ENCODE results near the gene C12orf43. TPM values are rescaled to one million over a fixed set of nuclear protein-coding genes. Genes with fewer than 3 reads are reported as not detected.

C12orf43 gene
- total RNA-seq, 1 experiment from 2014 or later = 21.8 TPM

- no peak for DNase-seq (ENCODE audit: low read depth)
Measured at GRCh38 chr12:121030576-121031212, 14.4 kb upstream of the C12orf43 start.

GRCh38 chr12:121026274-121027045, 10.2 kb upstream of the C12orf43 start:
- DNase-seq (ENCODE audit: low read depth) = no peak

GRCh38 chr12:121025442-121026226, 9.3 kb upstream of the C12orf43 start:
- DNase-seq (ENCODE audit: low read depth) = no peak

GRCh38 chr12:121023799-121024198, 7.5 kb upstream of the C12orf43 start:
- no peak for DNase-seq (ENCODE audit: low read depth)

GRCh38 chr12:121022713-121023112, 6.4 kb upstream of the C12orf43 start:
- no peak for DNase-seq (ENCODE audit: low read depth)

GRCh38 chr12:121021754-121022153, 5.5 kb upstream of the C12orf43 start:
- DNase-seq (ENCODE audit: low read depth) = no peak

- DNase-seq (ENCODE audit: low read depth) = no peak
Measured at GRCh38 chr12:121018860-121019617, 2.8 kb upstream of the C12orf43 start.

GRCh38 chr12:121017966-121018491, 1.7 kb upstream of the C12orf43 start:
- DNase-seq (ENCODE audit: low read depth) = no peak

GRCh38 chr12:121013715-121014114, 2.6 kb downstream of the C12orf43 start:
- no peak for DNase-seq (ENCODE audit: low read depth)

- DNase-seq (ENCODE audit: low read depth) = no peak
Measured at GRCh38 chr12:121011820-121012219, 4.5 kb downstream of the C12orf43 start.

GRCh38 chr12:121010860-121011259, 5.4 kb downstream of the C12orf43 start:
- DNase-seq (ENCODE audit: low read depth) = no peak

GRCh38 chr12:121009741-121010140, 6.5 kb downstream of the C12orf43 start:
- peak; percentile 32 for DNase-seq (ENCODE audit: low read depth)

GRCh38 chr12:121008347-121009098, 7.8 kb downstream of the C12orf43 start:
- DNase-seq (ENCODE audit: low read depth) = no peak

- peak; percentile 71 for DNase-seq (ENCODE audit: low read depth)
Measured at GRCh38 chr12:121005346-121005815, 10.9 kb downstream of the C12orf43 start.

- DNase-seq (ENCODE audit: low read depth) = no peak
Measured at GRCh38 chr12:121004253-121004815, 12.0 kb downstream of the C12orf43 start.

GRCh38 chr12:121003650-121004049, 12.6 kb downstream of the C12orf43 start:
- no peak for DNase-seq (ENCODE audit: low read depth)

GRCh38 chr12:121001841-121002483, 14.3 kb downstream of the C12orf43 start:
- DNase-seq (ENCODE audit: low read depth) = no peak

GRCh38 chr12:121001060-121001459, 15.2 kb downstream of the C12orf43 start:
- no peak for DNase-seq (ENCODE audit: low read depth)

GRCh38 chr12:121000530-121000929, 15.8 kb downstream of the C12orf43 start:
- no peak for DNase-seq (ENCODE audit: low read depth)

Data from Daoy (cell line).